Fibroblast of gingiva (primary cell): ENCODE results near the gene HOXC5.

Experiments
- DNase-seq: peaks from one replicate; pipeline ENCODE4 v3.0.0-alpha.2; 2011; ENCODE audit warnings: low read depth

The HOXC5 gene

DNA sequence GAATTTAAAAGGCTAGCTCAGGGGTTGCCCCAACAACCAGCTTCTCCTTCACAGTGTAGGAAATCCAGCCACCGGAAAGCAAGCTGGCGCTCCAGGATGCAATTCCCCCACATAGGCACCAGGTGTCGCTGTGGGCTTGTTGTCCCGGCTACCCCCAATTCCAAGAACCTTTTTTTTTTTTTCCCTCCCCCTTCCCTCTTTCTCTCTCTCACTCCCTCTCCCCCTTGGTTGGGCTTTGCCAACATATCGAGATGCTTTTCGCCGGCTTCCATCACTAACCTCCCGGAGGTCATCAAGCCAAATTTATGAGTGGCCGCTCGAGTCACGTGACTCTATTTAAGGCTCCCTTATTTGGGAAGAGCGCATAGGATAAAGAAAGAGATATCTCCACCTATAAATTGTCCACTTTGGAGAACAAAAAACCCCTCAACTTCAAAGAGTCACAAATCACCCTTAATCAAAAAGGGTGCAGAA lies at the start of gene HOXC5:
TSS of gene HOXC5 (plus strand) at position 424 of the 474 bp plus-strand sequence. CDS start 73 bp downstream, outside the sequence.
- peak; percentile 16 for DNase-seq

DNA sequence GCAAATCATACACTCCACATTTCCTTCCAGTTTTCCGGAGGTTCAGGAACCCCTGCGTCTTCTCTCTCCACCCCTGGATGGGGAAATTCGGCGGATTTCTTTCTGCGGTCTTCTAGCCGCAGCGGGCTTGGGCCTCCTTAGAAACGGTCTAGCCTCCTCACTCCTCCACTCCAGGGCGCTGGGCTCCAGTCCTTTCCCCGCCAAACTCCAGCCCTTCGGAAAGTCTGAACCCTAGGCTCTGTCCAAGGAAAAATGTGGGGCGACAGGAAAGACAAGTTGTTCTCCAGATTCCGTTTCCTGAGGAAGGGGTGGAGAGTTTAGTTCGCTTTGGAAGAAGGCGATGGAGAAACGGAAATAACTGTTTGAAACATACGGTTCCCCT lies 49.3 kb upstream of the HOXC5 start:
- DNase-seq = no peak

DNA sequence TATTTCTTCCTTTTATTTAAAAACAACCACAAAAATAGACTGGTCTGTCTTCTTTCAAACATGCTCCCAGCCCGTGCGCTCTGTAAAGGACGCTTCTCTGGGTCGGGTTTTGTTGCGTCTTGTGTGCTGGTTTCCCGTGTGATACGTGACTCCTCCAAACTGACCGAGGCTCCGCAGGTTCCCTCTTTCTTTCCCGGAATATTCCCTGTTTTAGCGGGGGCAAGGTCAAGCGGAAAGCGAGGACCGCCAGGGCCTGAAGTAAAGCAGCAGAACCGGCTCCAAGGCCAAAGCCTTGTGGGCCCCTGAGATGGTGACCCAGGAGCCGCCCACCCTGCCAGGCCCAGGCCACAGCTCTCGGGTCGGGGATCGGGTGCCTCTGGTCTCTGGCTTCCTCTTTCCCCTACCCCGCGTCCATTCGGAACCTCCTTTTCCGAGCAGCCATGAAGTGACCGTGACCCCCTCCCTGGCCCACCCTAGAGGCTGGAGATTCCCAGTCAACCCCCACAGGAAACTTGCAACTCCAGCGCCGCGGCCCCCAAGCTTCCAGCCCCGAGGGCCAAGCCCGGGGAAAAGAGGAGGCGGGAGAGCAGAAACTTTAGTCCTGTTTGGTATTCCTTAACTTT lies 48.8 kb upstream of the HOXC5 start:
- DNase-seq = no peak

DNA sequence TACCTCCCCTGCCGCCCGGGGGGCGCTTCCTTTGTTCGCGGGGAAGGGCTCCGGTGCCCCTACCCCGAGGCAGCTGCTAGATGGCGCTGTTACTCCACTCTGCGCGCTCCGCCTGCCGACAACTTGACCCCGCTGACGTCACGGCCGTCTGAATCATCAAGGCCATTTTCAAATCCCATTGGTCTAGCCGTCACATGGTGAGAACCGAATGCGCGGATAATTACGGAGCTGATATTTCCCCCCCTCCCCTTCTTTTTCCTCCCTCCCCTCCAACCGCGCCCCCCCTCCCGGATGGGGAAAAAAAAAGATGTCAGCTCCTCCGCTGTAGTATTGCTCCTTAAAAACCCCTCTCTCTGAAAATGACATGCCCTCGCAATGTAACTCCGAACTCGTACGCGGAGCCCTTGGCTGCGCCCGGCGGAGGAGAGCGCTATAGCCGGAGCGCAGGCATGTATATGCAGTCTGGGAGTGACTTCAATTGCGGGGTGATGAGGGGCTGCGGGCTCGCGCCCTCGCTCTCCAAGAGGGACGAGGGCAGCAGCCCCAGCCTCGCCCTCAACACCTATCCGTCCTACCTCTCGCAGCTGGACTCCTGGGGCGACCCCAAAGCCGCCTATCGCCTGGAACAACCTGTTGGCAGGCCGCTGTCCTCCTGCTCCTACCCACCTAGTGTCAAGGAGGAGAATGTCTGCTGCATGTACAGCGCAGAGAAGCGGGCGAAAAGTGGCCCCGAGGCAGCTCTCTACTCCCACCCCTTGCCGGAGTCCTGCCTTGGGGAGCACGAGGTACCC lies 47.8 kb upstream of the HOXC5 start, which contains the start of gene HOXC10:
TSS of gene HOXC10 (plus strand) at position 246 of the 791 bp plus-strand sequence. CDS start at position 360, 114 bp downstream.
- DNase-seq = peak; percentile 33

DNA sequence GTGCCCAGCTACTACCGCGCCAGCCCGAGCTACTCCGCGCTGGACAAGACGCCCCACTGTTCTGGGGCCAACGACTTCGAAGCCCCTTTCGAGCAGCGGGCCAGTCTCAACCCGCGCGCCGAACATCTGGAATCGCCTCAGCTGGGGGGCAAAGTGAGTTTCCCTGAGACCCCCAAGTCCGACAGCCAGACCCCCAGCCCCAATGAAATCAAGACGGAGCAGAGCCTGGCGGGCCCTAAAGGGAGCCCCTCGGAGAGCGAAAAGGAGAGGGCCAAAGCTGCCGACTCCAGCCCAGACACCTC lies 47.2 kb upstream of the HOXC5 start:
- no peak for DNase-seq

DNA sequence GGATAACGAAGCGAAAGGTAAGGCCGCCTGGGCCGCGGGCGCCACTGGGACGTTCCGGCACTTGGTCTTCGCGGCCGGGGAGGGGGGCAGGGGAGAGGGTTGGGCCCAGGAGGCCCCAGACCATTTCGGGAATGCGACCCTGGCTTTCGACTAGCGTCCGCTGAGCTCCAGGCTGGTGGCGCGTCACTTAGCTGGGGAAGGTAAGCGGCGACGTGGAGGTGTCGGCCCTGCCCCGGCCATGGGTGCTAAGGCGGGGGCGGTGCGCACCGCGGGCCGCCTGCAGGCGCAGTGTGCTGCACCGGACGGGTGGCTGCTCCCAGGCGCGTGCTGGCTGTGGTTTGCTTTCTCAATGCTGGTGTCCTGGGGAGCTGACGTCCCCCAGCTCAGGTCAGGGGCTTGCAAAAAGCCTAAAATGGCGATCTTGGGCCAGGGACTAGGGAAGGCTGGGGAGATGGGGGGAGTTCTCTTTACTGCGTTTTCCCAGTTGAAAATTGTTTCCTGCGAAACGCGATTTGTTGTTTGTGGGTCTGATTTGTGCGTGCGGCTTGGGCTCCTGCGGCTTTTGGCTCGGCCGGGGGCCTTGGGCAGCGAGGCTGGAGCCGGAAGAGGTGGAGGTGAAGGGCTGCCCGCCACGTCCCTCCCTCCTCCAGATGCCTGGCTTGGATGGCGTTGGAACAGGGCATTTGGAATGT lies 46.7 kb upstream of the HOXC5 start:
- DNase-seq = no peak

DNA sequence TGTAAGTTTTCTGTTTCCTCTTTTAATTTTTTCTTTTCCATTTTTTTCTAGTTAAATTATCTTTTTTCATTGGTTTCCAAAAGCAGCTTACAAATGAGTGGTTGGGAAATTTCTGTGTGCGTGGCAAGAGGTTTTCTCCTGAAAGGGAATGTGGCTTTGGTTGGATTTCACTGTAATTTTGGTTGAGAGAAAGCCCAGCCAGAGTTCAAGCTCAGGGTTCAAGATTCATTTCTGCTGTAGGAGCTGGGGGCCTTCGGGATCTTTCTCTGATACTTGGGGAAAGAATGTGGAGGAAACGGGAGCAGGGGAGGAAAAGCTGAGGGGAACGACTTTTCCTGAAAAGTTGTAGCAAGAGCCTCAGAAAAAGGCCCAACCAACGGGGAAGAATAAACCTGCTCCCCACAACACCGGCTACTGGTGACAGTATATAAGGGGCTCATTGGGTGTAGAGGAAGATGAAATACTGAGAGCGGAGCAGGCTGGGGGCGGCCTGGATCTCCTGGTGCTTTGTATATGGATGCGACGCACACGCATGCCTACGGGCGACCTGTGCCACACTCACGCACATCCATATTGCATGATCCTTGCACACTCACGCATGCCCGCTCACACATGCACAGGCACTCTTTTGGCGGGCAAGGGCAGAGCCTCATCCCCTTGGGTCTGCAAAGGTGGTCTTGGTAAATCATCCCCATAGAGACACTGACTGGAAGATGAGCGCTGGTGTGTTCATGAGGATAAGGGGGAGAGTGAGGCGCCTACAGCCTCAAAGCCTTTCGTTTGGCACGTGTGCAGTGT lies 46.0 kb upstream of the HOXC5 start:
- DNase-seq = no peak

DNA sequence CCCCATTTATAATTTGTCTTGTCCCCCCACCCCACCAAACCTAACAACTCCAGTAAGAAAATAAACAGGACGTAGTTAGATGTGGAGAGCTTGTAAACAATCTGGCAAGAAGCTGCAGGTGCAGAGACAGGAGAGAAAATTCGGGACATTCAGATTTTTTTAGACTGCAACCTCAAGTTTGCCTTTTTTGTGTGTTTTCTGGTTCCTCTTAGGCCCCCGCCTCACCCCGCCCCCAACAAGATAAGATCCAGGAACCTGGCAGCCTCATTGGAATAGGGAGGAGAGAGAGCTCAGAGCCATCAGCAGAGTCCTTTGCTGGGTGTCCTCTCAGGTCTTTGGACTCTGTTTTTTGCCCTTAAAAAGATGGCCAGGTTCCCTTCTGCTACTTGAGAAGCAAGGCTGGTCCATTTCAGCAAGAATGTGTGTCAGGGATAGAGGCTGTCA lies 45.0 kb upstream of the HOXC5 start:
- DNase-seq = no peak

DNA sequence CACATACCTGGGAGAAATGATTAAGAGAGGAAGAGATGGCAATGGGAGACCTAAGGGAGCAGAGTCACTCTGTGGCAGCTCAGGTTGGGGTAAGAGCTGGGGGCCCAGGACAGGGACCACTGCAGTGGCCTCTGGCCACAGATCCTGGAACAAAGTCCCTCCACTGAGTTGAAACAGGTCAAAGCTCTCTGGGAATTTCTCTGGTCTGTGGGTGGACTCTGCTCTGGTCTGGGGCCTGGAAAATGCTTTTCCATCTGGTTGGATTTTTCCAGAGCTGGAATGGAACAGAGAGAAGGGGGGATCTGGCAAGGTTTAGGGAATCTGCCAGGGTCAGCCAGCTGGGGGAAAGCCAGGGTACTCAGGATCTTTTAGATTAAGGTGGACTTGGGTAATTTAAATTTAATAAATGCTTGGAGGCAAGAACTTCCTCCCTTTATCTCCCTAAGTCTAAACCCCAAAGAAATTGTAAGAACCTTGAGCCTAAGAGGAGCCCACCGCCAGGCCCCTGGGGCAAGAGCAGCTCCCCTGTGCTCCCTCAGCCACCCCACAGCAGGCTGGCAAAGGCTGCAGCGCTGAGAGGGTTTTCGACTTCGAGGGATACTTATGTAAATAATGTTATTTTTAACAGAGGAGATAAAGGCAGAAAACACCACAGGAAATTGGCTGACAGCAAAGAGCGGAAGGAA lies 44.2 kb upstream of the HOXC5 start:
- no peak for DNase-seq

DNA sequence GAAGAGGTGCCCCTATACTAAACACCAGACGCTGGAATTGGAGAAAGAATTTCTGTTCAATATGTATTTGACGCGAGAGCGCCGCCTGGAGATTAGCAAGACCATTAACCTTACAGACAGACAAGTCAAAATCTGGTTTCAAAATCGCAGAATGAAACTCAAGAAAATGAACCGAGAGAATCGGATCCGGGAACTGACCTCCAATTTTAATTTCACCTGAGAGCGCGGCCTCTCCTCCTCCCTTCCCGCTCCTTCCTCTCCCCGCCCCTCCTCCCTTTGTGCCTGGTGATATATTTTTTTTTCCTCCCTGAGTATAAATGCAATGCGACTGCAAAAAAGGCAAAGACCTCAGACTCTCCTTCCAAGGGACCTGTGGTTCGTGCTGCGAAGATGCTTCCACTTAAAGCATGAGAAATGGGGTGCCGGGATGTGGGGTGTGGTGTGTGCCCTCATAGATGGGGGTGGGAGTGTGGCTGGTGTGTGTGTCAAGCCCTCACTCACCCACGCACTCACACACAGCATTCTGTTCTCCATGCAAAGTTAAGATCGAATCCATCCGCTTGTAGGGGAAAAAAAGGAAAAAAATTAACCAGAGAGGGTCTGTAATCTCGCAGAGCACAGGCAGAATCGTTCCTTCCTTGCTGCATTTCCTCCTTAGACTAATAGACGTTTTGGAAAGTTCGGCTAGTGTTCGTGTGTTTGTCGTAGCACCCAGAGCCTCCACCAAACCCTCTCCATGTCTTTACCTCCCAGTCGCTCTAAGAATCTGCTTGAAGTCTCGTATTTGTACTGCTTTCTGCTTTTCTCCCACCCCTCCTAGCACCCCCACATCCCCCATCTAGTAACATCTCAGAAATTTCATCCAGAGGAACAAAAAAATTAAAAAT lies 43.4 kb upstream of the HOXC5 start:
- peak; percentile 38 for DNase-seq

DNA sequence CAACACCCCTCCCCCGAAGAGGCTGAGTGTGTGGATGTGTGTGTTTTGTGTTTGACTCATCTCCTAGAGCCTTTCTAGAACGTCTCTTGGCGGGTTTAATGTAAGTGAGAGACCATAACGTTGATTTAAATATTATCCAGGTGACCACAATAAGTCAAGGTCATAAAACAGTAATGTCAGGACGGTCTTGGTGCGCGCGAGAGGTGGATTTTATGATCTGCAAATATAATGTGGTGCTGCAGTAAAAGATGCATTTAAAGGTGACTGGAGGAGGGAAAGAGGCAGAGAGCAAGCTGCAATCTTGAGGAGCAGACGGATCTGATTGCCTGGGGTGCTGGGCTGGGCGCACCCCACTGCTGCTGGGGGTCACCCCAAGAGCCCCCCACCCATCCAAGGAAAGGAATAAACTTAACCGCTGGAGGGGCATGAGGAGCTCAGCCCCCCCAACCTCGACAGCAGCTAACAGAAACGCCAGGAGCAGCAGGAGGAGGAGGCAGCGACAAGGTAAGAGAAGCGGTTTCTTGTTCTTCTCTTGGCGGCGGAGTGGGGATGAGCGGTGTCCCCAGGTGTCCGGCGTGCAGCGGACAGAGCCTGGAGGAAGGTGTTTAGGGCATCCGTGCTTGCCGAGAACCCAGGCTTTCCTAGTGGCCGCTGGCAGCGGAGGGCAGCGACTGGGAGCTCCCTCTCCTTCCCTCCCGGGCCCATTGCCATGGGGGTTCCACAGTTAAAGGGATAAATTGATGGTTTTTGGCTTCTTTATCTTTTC lies 42.4 kb upstream of the HOXC5 start:
- no peak for DNase-seq

DNA sequence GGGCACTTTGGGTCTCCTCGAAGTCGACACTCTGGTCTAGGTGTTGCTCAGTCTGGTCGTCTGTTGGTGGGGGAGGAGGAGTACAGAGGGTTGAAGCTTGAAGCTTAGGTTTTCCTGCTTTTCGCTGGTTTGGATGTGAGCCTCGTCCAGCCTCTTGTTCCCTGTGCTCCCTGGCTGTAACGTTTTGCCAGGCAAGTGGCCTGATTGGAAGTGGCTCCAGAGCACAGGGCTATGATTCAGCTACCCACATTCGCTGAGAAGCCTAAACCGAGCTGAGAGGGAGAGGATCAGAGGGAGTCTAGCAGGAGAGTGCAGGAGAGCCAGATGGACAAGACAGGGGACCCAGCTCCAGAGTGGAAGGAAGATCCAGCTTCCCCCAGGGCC lies 41.8 kb upstream of the HOXC5 start:
- DNase-seq = no peak

DNA sequence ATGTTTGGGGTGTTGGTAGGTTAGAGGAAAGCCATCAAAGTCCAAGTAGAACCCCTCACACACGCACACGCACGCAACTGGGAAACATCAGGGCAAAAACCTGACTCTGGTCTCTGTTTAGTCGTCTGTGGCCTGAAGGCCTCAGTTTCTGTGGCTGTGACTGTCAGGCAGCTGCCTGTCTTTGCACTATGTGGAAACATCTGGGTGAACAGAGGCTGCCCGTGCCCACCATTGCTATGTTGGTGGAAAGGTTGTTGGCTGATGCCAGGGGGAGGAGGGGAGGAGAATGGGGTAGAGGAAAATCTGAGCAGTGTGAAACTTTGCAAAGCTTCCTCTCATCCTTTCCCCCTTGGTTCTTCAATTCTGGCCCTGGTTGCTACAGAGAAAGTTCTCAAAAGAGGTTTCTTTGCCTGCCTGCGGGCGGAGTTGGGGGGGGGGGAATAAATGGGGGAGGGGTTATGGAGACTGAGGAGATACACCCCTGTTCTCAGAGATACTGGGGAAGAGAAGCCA lies 40.4 kb upstream of the HOXC5 start:
- no peak for DNase-seq

DNA sequence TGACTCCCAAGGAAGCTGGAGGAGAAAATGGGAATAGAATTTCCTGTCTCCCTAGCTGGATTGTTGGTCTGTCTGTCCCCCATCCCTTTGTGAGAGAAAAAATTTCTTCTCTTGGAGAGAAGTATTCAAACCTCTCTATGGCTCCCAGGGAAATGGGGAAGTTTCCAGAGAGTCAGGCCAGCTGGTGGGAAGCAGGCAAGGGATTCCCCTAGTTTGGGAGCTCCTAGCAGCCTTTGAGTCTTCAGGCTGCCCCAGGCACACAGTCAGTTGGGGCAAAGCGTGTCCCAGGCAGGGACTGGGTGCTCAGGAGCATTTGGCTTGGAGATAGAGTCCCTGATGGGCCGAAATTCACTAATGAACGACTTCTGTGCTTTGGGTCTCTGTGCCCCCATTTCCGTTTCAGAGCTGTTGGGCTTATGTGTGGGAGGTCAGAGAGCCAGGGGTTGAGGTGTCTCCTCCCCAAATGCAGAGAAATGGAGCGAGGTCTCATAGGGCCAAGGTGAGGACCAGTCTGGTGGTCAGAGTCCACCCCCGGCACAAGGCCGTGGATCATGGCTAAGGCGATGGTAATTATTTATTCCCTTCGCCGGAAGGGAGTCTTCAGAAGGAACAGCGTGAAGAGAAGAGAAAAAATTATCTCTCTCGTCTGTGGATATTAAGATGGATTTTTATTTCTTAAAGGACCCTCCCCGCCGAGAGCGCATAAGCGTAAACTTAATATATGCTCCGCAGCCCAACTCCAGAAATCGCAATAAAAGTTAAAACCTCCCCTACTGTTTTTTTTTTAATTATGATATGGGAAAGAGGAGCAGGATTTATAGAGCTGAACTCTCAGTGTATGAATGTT lies 39.5 kb upstream of the HOXC5 start:
- no peak for DNase-seq

DNA sequence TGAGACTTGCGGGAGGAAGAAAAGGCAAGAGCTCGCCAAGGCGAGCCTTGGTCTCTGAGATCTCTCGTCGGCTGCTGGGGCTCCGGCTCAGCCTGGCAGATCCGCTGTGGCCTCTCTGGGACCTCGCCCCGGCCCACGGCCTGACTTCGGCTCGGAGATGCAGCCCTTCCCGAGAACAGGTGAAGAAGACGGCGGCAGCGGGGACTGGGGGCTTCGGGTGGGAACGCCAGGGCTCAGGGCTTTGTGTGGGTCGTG lies 38.9 kb upstream of the HOXC5 start:
- DNase-seq = no peak

DNA sequence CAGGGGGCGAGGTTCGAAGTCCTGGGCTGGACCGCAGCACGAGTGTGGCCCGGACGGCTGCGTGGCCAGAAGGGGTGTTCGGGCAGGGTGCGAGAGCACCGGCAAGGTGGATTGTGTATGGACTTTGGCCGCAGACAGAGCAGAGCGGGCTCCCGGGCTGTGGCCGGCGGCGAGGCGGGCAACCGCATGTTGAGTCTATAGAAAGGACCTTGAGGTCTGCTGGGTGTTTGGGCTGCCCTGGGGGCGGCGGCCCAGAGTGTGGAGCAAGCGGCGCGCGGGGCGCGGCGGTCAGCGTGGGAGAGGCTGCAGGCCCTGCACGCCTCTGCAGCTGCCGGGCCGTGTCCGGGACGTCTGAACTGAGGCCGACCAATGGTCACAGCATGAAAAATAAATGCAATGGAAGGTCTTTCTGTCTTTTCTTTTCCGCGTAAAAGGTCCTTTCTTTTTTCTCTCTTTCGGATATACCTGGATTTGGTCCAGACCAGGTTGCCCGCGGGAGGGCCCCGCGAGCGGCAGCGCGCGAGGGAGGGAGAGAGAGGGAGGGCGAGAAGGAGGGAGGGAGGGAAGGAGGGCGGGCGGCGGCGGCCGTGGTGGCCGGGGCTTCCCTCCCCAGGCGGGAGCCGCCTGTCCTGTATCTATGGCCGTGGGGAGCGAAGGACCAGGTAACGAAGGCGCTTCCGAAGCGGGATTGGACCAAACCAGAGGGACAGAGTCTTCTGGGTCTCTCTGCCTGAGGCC lies 38.4 kb upstream of the HOXC5 start:
- DNase-seq = no peak

DNA sequence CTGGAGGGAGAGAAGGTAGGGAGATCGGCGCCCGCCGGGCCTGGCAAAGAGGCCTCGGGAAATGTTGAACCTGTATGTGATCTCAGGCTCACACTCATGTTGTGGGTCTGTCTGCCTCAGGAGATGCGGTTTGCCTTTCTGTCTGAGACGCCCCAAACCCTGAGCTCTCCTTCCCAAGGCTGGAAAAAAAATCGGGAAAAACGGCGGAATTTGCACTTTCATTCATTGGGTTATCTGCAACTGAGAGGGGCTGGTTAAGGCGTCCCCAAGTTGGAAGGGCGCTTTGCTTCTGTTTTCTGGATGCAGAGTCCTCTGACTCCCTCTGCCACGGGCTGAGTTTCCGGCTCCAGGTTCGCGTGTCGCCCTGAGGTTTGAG lies 37.9 kb upstream of the HOXC5 start:
- no peak for DNase-seq
